GM10266 (cell line): ENCODE results near the gene DSCAML1.

Source experiments
- DNase-seq: peaks from one replicate; pipeline ENCODE4 v3.0.0; 2012; ENCODE audit errors: extremely low spot score
- CTCF ChIP-seq: IDR thresholded peaks from 2 replicates; pipeline ENCODE4 v1.5.1; 2012; ENCODE audit warnings: mild to moderate bottlenecking, low read depth; ENCODE audit not compliant: control insufficient read depth, insufficient read depth; ENCODE audit errors: missing control alignments

DSCAML1 gene

GRCh38 chr11:117426297-117426685 lies 370.7 kb downstream of the DSCAML1 start:
- DNase-seq, result peak; percentile 89
- peak; percentile 99 for TF ChIP-seq CTCF

GRCh38 chr11:117425679-117426296 lies 371.2 kb downstream of the DSCAML1 start:
- DNase-seq, result no peak
- TF ChIP-seq CTCF, result no peak

DNA sequence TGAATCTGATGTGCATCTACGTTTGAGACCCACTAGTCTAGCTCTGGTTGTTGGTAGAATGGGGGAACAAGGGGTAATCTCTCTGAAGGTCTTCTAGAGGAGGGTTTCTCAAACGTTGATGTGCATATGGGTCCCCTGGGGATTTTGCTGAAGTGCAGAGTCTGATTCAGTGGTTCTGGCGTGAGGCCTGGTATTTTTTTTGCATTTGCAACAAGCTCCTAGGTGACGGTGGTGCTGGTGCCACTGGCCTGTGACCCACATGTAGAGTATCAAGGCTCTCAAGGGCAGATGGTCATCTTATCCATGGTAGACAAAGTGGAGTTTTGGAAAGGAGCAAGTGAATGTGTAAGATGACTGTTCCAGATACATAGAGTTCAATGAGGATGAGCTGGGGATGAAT lies 372.2 kb downstream of the DSCAML1 start:
- TF ChIP-seq CTCF, result no peak
- DNase-seq, result no peak

DNA sequence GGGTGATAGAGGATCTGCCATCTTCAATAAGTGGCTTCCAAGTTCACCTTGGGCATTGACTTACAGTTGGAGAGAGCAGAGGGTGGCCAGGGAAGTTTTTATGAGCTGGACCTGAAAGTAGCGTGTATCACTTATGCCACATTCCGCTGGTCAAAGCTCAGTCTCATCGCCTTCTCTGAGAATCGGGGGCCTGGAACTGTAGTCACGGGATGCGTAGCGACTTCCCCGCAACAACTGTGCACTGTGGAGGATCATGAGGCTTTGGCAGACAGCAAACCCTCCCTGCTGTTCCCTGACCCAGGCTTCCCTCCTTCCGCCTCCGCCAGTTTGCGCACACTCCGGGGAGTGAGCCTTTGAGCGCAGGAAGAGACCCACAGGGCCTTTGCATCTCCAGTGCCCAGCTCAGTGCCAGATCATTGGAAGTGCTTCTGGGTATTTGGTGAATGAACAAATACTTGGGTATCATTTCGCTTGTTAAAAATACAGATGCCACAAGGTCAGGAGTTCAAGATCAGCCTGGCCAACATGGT lies 373.9 kb downstream of the DSCAML1 start:
- TF ChIP-seq CTCF, result no peak
- DNase-seq, result no peak

DNA sequence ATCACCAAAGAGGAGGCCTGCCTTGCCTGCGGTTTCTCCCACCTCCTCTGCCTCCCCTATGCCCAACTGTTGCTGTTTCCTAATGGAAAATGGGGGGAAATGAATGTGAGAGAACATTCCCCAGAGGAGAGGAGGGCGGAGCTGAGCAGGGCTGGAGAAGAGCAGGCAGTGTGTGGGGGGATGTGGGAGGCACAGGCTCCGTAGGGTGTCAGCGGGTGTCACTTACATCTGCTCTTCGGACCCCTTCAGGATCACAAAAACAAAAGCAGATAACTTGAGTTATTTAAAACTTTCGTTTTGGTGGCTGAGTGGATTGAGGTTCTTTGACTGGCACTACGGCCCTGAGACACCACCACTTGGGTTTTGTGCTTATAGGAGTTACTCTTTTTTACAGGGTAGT lies 375.5 kb downstream of the DSCAML1 start:
- TF ChIP-seq CTCF, result no peak
- no peak for DNase-seq

DNA sequence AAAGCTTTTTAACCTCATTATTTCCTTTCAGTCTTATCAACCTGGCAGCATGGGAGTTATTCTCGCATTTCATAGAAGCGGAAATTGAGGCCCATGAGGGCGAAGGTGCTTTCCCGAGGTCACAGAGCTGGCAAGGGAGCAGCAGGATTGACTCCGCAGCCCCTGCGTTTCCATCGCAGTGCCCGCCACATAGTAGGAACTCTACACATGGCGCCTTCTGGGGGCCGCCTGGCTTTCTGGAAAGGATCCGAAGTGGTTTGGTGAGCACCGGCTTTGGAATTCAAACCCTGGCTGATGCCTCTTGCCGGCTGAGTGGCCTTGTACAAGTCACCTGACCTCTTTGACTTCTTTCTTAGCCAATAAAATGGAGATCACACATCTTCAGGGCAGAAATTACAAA lies 376.0 kb downstream of the DSCAML1 start:
- no peak for DNase-seq
- no peak for TF ChIP-seq CTCF

DNA sequence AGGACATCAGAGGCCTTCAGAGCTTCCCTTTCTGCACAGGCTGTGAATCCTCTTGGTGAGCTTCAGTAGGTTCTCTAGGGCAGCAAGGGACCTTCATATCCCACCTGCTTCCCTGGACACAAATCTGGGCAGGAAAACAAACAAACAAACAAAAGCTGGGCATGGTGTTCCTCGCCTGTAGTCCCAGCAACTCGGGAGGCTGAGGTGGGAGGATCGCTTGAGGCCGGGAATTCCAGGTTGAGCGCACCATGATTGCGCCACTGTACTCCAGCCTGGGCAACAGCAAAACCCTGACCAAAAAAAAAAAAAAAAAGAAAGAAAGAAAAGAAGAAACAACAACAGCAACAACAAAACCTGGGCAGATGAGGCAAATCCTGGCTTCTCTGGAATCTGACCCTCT lies 376.4 kb downstream of the DSCAML1 start:
- TF ChIP-seq CTCF, result no peak
- no peak for DNase-seq
